GM20431 (cell line): ENCODE data around the gene LDLRAD2.
"Not testable (repeated sequence)": the region's sequence is repeated elsewhere in the genome, so short reads cannot be mapped to it uniquely, and the experiment has no call there.

Source experiments
- in situ Hi-C: fragments of 300-500 bp; cut with MseI, MboI; formaldehyde crosslinking; loops from one replicate; pipeline ENCODE4 v1.15.0; 2020; ENCODE audit warnings: low sequenced_read_pairs; ENCODE audit not compliant: unreplicated experiment

Gene LDLRAD2

GRCh38 chr1:21782868-21783678 is 29.0 kb upstream of the LDLRAD2 start, which contains the start of gene USP48:
TSS of gene USP48 (minus strand) at chr1:21783149. CDS start at chr1:21782957, 192 bp downstream.
- in situ Hi-C loops: no loop called here

GRCh38 chr1:21783679-21784603 is 28.1 kb upstream of the LDLRAD2 start:
- in situ Hi-C loops: no loop called here

GRCh38 chr1:21785764-21786163 is 26.3 kb upstream of the LDLRAD2 start:
- in situ Hi-C loops: not testable (repeated sequence)

GRCh38 chr1:21786640-21787039 is 25.4 kb upstream of the LDLRAD2 start:
- in situ Hi-C loops: no loop called here

GRCh38 chr1:21793104-21793503 is 19.0 kb upstream of the LDLRAD2 start:
- in situ Hi-C loops: no loop called here

GRCh38 chr1:21794656-21795055 is 17.4 kb upstream of the LDLRAD2 start:
- in situ Hi-C loops: no loop called here

GRCh38 chr1:21795075-21795474 is 17.0 kb upstream of the LDLRAD2 start:
- in situ Hi-C loops: no loop called here

- in situ Hi-C loops: no loop called here
These were observed 12.3 kb upstream of the LDLRAD2 start for GRCh38 chr1:21799730-21800129.

GRCh38 chr1:21801100-21801499 is 11.0 kb upstream of the LDLRAD2 start:
- in situ Hi-C loops: no loop called here

- in situ Hi-C loops: no loop called here
These were observed 7.5 kb upstream of the LDLRAD2 start for GRCh38 chr1:21804536-21804935.

GRCh38 chr1:21813542-21813941 is 1.5 kb downstream of the LDLRAD2 start:
- in situ Hi-C loops: no loop called here

- in situ Hi-C loops: no loop called here
These were observed 2.3 kb downstream of the LDLRAD2 start for GRCh38 chr1:21814241-21814918.

GRCh38 chr1:21814981-21815582 is 3.0 kb downstream of the LDLRAD2 start:
- in situ Hi-C loops: no loop called here

- in situ Hi-C loops: no loop called here
These were observed 3.8 kb downstream of the LDLRAD2 start for GRCh38 chr1:21815724-21816321.

GRCh38 chr1:21816602-21817302 is 4.7 kb downstream of the LDLRAD2 start:
- in situ Hi-C loops: no loop called here

- in situ Hi-C loops: no loop called here
These were observed 6.6 kb downstream of the LDLRAD2 start for GRCh38 chr1:21818656-21819055.

GRCh38 chr1:21820597-21821232 is 8.7 kb downstream of the LDLRAD2 start:
- in situ Hi-C loops: no loop called here

GRCh38 chr1:21821385-21822019 is 9.4 kb downstream of the LDLRAD2 start:
- in situ Hi-C loops: no loop called here
